AG09319 (cell line): ENCODE measurements around the gene ETS2.

Experiments used
- DNase-seq: peaks from one replicate; pipeline ENCODE4 v3.0.0-alpha.2; 2010; ENCODE audit warnings: low read depth; ENCODE audit errors: extremely low read depth
- CTCF ChIP-seq: IDR thresholded peaks from 2 replicates; pipeline ENCODE4 v1.5.1; 2011; ENCODE audit warnings: low read depth, mild to moderate bottlenecking, inconsistent platforms, low read length, moderate library complexity

ETS2 gene

DNA sequence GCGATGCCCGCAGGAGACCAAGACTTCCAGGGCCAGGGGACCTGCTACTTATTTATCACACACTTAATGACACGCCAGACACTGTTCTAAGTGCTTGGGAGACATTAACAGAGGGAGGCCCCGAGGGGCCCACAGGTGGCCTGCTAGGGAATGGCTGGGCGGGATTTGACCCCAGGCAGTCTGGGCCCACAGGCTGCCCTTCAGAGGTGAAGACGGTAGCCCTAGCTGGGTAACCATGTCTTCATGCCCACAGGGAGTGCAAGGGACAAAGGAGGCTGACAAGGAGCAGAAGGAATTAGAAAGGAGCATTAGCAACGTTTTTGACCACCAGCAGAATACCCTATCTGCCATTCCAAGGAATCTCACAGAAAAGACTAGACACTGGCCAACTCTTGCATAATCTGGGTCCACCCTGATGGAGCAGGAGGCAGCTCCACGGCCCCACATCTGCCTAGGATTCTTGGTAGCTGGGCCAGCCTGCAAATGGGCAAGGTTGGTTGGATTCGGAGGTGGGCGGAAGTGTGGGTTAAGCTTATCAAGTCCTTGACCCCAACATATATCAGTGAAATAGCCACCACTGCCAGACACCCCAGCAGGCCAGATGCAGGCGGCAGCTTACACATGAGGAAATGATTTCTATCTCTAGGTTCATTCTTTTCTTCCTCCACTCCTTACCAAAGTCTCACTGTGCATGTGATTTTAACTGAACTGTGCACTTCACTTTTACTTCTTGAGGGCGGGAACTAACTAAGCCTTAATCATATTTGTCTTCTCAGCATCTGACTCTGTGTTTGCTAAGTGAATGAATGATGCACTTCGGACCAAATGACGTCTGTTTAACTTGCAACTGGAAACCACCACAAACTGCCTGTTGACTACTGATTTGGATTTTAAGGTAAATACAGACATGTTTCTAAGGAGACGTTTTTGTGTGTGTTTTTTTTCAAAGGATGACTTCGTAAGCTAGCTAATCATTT is 3.4 kb upstream of the ETS2 start:
- no peak for DNase-seq
- no peak for TF ChIP-seq CTCF

DNA sequence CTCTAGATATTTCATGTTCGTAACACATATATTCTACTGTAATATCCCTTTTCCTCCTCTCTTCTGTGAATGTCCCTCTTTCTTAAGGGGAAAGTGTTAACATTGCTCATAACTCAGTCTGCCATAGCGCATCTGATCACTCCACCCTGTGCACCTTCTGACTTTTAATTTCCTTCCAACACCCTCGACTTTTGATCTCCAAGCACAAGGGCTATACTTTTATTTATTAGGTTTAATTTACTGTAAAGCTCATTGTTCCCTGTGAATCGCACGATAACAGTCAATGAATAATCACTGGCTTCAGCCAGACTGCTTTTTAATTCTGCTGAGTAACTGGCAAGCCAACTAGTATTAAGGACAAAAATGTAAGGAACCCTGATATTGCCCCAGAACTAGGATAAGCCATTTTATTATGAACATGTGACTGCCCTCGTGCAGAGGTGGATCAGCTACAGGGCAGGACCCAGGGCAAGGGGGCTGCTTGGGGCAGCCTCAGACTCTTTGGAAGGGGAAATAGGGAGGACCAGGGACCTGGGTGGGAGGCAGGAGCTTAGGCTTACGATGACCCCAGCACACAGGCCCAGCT is 2.6 kb upstream of the ETS2 start:
- TF ChIP-seq CTCF: no peak

DNA sequence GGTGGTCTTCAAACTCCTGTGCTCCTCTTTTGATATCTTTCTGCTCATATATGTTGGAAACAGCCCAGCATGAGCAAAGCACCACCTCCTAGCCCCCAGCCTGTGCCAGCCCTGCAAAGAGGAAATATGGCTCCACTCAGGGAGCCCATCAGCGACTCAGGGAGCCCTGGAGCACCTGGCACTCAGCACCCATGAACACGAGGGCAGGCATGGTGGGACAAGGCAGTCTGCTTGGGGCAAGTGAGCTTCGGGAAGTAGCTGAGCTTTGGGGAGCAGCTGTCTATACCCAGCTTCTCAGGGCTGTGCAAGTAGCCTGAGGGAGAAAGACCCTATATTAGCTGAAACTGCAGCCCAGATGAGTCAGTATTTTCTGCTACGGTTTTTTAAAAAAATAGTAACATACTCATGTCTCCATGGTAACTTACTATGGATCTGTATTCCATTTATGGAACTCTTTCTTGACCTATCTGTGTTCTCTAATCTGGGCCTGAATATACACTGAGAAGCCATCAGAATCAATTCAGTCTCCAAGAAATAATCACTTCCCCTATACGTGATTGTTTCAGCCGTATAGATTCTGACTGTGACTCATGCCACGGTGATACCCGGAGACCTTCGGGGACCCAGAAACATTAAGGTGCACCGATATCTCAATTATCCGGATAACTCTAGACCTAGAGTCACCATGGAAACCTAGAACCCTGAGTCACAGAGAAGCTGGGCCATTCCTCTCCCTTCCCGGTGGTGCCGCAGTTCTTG is 1.5 kb upstream of the ETS2 start:
- DNase-seq: no peak
- TF ChIP-seq CTCF: no peak

More for the DNA sequence above, 2.6 kb upstream of the ETS2 start:
- DNase-seq: no peak

DNA sequence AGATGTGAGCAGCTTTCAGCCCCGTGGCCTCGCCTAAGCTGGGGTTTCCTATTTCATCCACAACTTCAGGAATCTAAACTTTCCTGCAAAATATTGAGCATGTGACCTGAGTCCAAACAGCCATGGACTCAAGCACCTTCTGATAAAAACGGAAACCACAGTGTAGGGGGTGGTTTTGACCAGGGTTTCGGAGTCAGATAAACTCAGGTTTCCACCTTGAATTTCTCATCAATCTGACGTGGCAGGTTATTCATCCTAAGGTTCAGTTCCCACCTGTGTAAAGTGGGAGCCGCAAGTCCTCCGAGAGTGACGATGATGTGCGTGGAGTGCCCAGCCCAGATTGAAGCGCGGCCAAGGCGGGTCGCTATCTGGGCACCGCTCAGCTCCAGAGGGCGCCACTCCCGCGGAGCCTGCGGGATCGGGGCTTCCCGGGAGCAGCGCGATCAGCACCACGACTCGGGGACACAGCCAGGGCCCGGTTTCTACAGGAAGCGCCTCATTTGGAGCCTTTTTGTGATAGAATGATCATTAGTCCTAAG is 871 bp upstream of the ETS2 start:
- DNase-seq: no peak
- TF ChIP-seq CTCF: peak; percentile 73

GRCh38 chr21:38806153-38806941 is 618 bp downstream of the ETS2 start:
- DNase-seq: no peak
- TF ChIP-seq CTCF: peak; percentile 10

GRCh38 chr21:38806942-38807284 is 1.2 kb downstream of the ETS2 start:
- DNase-seq: no peak
- TF ChIP-seq CTCF: no peak
